ENCODE results near the gene GRB7.

The GRB7 gene

GRCh38 chr17:39775031-39775430 is 37.3 kb downstream of the GRB7 start:
- no peak for DNase-seq

GRCh38 chr17:39776252-39776651 is 38.5 kb downstream of the GRB7 start:
- DNase-seq, result no peak

- no peak for DNase-seq
Measured at GRCh38 chr17:39777534-39778365, 40.0 kb downstream of the GRB7 start.

- no peak for DNase-seq
Measured at GRCh38 chr17:39781031-39781860, 43.5 kb downstream of the GRB7 start.

GRCh38 chr17:39781861-39782213 is 44.1 kb downstream of the GRB7 start:
- no peak for DNase-seq

- no peak for DNase-seq
Measured at GRCh38 chr17:39782481-39782880, 44.7 kb downstream of the GRB7 start.

- DNase-seq, result no peak
Measured at GRCh38 chr17:39782980-39783379, 45.2 kb downstream of the GRB7 start.

- DNase-seq, result no peak
Measured at GRCh38 chr17:39787041-39787440, 49.3 kb downstream of the GRB7 start.

- DNase-seq, result no peak
Measured at GRCh38 chr17:39787743-39788484, 50.2 kb downstream of the GRB7 start.

- DNase-seq, result no peak
Measured at GRCh38 chr17:39791111-39791992, 53.6 kb downstream of the GRB7 start.

GRCh38 chr17:39792526-39793221 is 54.9 kb downstream of the GRB7 start:
- no peak for DNase-seq

- no peak for DNase-seq
Measured at GRCh38 chr17:39793301-39793872, 55.6 kb downstream of the GRB7 start.

GRCh38 chr17:39794249-39794970 is 56.7 kb downstream of the GRB7 start:
- no peak for DNase-seq

Measured in NCI-H526 (cell line).